Adrenal gland (tissue), 5 donors: ENCODE results near the gene NR3C1.

ENCODE experiments used
- POLR2A ChIP-seq, 2 donors: fragments of 450-650 bp; IDR thresholded peaks; one replicate each; pipeline ENCODE4 v1.6.1; 2017; ENCODE audit warnings: antibody characterized with exemption in 2 of 2, mild to moderate bottlenecking in 2 of 2, moderate library complexity in 1 of 2
- TF ChIP-seq, protein P1 (sequence below), 6 experiments: fragments of 450-650 bp in 4 of 6; fragments of 200-600 bp in 2 of 6; sonication (generic) in 1 of 6; IDR thresholded peaks; 1 replicate in 5 of 6; 2 replicates in 1 of 6; pipeline versions ENCODE4 v1.5.1 to v1.8.0; 2016 to 2021; ENCODE audit warnings: antibody characterized with exemption in 6 of 6, mild to moderate bottlenecking in 2 of 6, moderate library complexity in 1 of 6
- donor health status: DM: no; HTN: no; CAD: no.

DNA sequence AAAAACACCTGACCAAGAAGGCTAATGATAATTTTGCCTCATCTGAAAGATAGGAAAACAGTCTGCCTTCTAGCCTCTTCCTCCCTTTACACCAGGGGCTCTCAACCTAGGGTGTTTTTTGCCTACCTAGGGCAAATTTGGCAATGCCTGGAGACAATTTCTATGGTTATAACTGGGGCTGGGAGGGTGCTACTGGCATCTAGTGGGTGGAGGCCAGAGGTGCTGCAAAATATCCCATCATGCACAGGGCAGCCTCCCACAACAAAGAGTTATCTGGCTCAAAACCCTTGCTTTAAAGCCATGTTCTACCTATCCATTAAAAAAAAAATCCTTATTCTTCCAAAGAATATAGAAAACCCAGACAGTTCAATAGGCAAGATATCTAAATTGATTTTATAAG lies 45.0 kb upstream of the NR3C1 start:
- TF ChIP-seq, protein P1, sequence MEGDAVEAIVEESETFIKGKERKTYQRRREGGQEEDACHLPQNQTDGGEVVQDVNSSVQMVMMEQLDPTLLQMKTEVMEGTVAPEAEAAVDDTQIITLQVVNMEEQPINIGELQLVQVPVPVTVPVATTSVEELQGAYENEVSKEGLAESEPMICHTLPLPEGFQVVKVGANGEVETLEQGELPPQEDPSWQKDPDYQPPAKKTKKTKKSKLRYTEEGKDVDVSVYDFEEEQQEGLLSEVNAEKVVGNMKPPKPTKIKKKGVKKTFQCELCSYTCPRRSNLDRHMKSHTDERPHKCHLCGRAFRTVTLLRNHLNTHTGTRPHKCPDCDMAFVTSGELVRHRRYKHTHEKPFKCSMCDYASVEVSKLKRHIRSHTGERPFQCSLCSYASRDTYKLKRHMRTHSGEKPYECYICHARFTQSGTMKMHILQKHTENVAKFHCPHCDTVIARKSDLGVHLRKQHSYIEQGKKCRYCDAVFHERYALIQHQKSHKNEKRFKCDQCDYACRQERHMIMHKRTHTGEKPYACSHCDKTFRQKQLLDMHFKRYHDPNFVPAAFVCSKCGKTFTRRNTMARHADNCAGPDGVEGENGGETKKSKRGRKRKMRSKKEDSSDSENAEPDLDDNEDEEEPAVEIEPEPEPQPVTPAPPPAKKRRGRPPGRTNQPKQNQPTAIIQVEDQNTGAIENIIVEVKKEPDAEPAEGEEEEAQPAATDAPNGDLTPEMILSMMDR (IDR thresholded peaks at IDR 0.05), result no peak
- TF ChIP-seq POLR2A (IDR thresholded peaks at IDR 0.05), result no peak
